ENCODE results near the gene DCUN1D2.
"Not testable (repeated sequence)": the region's sequence is repeated elsewhere in the genome, so short reads cannot be mapped to it uniquely, and the experiment has no call there.

The DCUN1D2 gene

DNA sequence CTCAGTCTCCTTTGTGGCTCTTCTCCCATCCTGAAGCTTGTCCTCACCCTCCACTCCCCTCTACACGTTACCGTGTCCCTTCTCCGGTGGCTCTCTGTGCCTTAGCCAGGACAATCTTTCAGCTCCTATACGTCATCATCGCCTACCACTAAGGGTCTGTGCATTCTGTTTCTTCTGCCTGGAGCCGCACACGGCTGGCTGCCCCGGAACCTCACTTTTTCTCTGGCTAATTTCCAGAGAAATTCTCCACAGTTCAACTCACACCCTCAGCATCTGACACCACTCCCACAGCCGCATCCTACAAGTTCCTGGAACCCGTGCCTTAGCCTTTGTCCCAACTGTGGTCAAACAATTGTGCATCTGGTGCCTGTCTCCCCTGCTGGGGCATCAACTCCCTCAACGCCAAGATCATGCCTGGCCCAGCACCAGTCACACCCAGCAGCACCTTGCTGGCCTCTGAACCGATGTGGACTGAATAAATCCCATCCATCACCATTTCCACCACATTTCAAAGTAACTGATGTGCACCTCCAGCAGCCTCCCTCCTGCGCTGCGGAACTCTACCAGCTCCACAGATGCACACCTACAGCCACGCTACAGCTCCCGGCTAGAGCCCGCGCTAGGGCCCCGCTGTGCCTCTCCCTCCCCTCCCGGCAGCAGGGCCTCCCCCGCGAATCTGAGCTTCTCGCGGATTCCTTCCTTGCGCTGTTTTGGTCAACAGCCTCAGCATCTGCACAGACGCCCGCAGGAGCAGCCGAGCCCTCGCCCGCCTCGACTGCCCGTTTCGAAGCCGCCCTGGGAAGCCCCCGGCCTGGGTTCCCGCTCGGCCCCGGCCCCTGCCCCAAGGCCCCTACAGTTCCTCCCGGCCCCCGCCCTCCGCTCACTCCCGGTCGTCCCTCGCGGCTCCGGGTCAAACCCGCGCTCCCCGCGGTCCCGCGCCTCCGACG is 689 bp downstream of the DCUN1D2 start:
- DNase-seq = no peak

- no peak for DNase-seq
These were observed 1.4 kb downstream of the DCUN1D2 start for GRCh38 chr13:113489171-113489548.

DNA sequence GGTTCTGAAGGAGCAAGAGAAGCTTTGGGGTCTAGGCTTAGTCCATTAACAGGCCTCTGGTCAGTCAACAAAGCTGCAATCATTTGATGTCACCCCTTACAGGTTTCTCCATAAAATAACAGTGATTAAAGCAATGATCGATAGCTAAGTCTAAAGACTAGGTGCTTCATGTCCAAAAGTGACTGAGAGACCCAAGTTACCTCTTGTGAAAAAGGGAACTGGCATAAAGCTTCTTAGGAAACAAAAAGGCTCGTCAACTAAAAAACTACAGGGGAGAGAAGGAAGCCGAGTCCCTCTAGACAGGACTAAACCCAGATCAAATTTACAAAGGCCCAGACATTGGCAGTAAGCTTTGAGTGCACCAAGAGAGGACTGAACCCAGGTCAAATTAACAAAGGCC is 2.2 kb downstream of the DCUN1D2 start:
- DNase-seq = no peak

- no peak for DNase-seq
These were observed 3.8 kb downstream of the DCUN1D2 start for GRCh38 chr13:113486698-113487097.

- DNase-seq = no peak
These were observed 5.0 kb downstream of the DCUN1D2 start for GRCh38 chr13:113485545-113485944.

GRCh38 chr13:113483504-113484293 is 6.8 kb downstream of the DCUN1D2 start:
- DNase-seq = no peak

DNA sequence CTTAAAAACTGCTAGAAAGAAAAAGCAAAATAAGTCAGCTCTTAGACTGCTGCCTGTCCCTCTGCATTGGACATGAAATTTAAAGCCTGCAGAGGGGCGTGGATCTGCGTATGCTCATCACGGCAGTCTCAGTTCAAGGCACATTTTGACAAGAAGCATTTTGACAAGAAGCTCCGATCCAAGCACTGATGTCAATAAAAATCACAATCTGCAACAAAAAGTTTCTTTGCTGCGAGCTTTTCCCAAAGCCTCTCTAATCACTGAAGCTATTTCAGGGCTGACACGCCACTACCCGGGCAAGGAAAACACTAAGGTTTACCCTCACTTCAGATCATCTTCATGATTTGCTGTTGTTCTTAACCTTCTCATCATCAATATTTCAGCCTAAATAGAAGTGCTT is 7.4 kb downstream of the DCUN1D2 start:
- DNase-seq = no peak

- no peak for DNase-seq
These were observed 11.3 kb downstream of the DCUN1D2 start for GRCh38 chr13:113479179-113479578.

DNA sequence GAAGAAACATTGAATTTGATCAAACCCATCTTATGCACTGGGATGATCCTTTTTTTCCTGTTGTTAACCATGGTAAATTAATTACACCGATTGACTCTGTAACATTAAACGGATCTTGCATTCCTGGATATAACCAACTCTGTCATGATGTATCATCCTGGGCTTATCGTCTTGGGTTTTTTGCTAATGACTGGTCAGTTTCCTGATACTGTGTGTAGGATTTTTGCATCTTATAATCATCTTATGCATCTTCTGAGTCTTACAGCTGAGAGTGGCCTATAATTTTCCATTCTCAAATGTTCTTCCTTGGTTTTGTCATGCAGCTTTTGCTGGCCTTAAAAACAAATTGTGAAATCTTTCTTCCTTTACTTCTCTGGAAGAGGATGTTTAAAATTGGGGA is 12.8 kb downstream of the DCUN1D2 start:
- no peak for DNase-seq

DNA sequence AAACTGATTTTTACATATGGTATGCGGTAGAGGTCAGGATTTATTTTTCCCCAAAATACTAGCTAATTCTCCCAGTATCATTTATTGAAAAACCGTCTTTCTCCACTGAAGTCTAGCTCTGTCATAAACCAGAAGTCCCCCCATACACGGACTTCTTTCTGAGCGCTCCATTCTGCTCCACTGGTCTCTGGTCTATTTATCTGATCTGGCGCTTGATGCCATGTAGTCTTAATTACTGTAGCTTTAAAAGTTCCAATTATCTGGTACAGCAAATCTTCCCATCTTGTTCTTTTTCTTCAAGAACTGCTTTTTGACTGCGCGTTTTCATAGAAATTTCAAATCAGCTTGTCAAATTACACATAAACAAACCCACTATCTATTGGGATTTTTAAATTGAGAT is 13.7 kb downstream of the DCUN1D2 start:
- DNase-seq = no peak

DNA sequence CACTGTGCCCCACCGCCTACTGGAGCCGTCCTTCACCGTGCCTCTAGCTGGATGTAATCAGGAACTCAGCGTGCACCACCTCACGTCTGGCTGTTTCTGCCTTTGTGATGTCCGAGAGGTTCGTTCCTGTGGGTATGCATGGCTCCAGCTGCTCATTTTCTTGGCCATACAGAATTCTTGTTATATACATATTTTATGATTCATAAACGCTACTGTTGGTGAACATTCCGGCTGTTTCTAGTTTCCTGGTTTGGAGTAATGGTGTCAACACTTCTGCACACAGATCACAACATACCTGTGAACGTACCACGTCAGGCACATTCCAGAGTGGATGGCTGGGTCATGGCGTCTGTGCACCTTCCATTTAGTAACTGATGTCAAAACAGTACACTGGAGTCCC is 14.6 kb downstream of the DCUN1D2 start:
- DNase-seq = no peak

DNA sequence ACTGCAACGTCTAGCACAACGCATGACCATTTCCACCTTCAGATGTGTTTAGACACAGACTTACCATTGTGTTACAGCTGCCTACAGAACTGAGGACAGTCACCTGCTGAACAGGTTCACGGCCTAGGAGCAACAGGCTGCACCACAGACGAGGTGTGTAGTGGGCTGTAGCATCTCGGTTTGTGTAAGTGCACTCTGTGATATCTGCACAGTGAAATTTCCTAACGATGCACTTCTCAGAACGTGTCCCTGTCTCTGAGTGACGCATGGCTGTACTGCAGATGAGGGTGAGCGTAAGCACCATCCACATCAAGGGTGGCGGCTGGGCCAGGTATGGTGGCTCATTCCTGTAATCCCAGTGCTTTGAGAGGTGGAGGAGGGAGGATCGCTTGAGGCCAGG is 15.2 kb downstream of the DCUN1D2 start:
- DNase-seq = no peak

DNA sequence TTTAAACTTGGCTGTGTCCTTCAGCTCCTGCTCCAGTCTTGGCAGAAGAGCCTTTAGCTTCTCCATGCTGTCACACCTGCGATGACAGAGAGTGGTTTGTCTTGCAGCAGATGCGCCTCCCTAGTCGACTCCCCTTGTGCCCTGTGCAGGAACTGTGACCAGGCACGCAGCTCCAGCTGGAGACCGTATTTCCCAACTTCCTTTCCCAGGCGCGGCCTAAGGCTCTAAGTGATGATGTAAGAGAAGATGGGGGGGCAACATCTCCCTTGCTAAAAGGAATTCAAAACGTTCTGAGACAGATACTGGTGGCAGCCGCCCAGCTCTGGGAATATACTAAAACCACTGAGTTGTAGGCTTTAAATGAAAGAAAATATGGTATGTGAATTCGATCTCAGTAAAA is 16.3 kb downstream of the DCUN1D2 start:
- DNase-seq = no peak

GRCh38 chr13:113472355-113473025 is 18.0 kb downstream of the DCUN1D2 start:
- DNase-seq = no peak

GRCh38 chr13:113471844-113472243 is 18.7 kb downstream of the DCUN1D2 start:
- DNase-seq = no peak

DNA sequence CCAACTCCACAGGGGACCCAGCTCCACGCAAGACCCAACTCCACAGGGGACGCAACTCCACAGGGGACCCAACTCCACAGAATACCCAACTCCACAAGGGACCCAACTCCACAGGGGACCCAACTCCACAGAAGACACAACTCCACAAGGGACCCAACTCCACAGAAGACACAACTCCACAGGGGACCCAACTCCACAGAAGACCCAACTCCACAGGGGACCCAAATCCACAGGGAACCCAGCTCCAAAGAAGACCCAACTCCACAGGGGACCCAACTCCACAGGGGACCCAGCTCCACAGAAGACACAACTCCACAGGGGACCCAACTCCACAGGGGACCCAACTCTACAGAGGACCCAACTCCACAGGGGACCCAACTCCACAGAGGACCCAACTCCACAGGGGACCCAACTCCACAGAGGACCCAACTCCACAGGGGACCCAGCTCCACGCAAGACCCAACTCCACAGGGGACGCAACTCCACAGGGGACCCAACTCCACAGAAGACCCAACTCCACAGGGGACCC is 19.8 kb downstream of the DCUN1D2 start:
- DNase-seq = not testable (repeated sequence)

DNA sequence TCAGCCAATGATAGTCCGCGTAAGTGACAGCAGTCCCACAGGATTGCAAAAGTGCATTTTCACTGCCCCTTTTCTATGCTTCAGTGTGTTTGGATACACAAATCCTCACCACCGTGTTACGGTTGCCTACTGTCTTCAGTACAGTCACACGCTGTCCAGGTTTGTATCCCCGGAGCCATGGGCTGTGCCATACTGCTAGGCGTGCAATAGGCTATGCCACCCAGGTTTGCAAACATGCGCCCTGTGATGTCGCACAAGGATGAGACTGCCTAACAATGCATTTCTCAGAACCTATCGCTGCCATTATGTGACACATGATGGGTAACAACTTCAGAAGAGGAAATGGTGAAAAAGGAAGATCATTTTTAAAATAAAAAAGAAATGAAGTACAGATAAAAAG is 20.4 kb downstream of the DCUN1D2 start:
- no peak for DNase-seq

DNA sequence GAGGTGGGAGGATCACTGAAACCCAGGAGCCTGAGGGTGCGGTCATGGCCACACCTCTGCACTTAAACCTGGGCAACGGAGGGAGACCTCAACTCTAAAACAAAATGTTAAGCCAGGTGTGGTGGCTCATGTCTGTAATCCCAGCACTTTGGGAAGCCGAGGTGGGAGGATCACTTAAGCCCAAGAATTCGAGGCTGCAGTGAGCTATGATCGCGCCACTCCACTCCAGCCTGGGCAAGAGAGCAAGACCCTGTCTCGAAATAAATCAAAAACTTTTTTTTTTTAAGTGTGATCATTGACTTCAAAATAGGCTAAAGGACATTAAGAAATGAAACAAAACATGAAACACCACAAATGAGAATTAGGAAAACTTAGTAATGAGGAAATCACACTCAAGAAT is 20.9 kb downstream of the DCUN1D2 start:
- DNase-seq = no peak

GRCh38 chr13:113468472-113469201 is 21.9 kb downstream of the DCUN1D2 start:
- no peak for DNase-seq

GRCh38 chr13:113468029-113468428 is 22.5 kb downstream of the DCUN1D2 start:
- DNase-seq = no peak

- DNase-seq = no peak
These were observed 24.1 kb downstream of the DCUN1D2 start for GRCh38 chr13:113466383-113466782.

DNA sequence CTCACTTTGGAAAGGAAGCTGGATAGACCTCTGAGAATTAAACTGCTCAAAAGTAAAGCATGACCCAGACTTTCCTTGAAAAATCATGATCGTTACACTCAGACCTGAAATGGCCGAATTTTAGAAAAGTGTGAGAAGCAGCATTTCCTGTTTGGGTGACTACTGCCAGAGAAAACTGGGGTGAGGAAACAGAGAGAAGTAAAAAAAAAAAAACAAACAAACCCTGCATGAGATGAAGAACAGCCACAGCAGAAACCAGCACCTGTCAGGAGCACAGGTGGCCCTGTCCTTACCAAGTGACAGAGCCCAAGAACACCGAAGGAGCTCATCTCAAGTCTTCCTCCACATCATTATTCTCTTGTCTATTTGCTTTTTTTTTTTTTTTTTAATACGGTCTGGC is 25.2 kb downstream of the DCUN1D2 start:
- DNase-seq = no peak

DNA sequence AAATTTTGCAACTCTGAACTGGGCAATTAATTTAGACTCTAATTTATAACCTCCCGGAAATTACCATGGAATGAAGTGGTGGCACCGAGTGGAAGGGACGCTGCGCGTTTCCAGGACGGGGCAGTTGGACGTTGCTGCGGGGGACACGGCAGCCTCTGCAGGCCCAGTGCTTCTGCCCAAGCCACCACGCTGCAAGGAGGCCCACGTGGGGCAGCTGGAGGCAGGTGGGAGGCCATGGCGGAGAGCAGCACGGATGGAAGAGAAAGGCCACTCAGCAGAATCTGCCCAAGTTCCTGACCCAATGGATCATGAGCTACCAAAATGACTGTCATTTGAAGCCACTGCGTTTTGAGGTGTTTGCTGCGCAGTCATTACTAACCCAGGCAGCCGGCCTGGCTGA is 26.0 kb downstream of the DCUN1D2 start:
- DNase-seq = no peak
